ENCODE measurements around the gene STK17B. TPM values are rescaled to one million over a fixed set of nuclear protein-coding genes. Genes with fewer than 3 reads are reported as not detected.
A peak's percentile ranks its signal among the peaks of the same experiment; 100 is the strongest.

Gene STK17B
- total and polyA plus RNA-seq, 10 of the 15 experiments (the other 5 are each of a cell fraction or from before 2014, with no cell fraction given), result 21.2 to 108 (median 53.7) TPM

DNA sequence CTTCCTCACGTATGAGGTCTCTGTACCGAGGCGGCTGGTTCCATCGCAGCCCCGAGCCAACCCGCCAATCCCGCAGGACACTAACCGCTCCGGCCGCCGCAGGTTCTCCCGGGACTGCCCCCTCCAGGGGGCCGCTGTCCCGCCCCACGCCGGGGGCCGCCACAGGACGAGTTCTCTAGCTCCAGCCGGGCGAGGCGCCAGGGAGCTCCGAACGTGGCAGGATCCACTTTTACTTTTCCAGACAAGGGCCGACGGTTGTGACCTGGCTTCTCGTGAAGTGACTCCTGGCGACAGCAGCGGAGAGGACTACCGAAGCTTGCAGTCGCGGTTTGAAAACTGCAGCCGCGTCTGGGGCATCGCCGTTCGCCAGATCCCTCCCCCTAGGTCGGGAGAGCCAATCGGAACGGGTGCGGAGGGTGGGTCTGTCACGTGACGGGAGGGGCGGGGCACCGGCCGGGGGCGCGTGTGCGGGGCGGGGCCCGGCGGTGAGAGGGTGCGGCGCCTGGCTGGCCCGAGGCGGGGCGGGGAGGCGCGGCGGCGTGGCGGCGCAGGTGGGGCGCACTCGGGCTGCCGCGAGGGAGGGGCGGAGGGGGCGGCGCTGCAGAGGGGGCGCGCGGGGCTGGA lies at the start of gene STK17B (continued):
- TF ChIP-seq, protein P1, sequence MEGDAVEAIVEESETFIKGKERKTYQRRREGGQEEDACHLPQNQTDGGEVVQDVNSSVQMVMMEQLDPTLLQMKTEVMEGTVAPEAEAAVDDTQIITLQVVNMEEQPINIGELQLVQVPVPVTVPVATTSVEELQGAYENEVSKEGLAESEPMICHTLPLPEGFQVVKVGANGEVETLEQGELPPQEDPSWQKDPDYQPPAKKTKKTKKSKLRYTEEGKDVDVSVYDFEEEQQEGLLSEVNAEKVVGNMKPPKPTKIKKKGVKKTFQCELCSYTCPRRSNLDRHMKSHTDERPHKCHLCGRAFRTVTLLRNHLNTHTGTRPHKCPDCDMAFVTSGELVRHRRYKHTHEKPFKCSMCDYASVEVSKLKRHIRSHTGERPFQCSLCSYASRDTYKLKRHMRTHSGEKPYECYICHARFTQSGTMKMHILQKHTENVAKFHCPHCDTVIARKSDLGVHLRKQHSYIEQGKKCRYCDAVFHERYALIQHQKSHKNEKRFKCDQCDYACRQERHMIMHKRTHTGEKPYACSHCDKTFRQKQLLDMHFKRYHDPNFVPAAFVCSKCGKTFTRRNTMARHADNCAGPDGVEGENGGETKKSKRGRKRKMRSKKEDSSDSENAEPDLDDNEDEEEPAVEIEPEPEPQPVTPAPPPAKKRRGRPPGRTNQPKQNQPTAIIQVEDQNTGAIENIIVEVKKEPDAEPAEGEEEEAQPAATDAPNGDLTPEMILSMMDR (IDR thresholded peaks at IDR 0.05 in 2 of 3, conservative IDR thresholded peaks at IDR 0.05 in 1 of 3; ENCODE audit: control insufficient read depth in 2 of 3, extremely low read depth in 1 of 3, insufficient read depth in 1 of 3, low read depth in 3 of 3, low read length in 3 of 3), result no peak
- TF ChIP-seq, protein P2, sequence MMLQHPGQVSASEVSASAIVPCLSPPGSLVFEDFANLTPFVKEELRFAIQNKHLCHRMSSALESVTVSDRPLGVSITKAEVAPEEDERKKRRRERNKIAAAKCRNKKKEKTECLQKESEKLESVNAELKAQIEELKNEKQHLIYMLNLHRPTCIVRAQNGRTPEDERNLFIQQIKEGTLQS (IDR thresholded peaks at IDR 0.05; ENCODE audit: borderline replicate concordance, extremely low read depth, low read depth, low read length), result peak; percentile 66; the same call in 1 of the 2 replicates
- TF ChIP-seq, protein P3, sequence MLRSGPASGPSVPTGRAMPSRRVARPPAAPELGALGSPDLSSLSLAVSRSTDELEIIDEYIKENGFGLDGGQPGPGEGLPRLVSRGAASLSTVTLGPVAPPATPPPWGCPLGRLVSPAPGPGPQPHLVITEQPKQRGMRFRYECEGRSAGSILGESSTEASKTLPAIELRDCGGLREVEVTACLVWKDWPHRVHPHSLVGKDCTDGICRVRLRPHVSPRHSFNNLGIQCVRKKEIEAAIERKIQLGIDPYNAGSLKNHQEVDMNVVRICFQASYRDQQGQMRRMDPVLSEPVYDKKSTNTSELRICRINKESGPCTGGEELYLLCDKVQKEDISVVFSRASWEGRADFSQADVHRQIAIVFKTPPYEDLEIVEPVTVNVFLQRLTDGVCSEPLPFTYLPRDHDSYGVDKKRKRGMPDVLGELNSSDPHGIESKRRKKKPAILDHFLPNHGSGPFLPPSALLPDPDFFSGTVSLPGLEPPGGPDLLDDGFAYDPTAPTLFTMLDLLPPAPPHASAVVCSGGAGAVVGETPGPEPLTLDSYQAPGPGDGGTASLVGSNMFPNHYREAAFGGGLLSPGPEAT (IDR thresholded peaks at IDR 0.05; ENCODE audit: low read depth), result peak; percentile 52; the same call in 1 of the 2 replicates
- peak; percentile 98 for TF ChIP-seq PML (IDR thresholded peaks at IDR 0.05; ENCODE audit: low read length)
- no peak for TF ChIP-seq ZZZ3 (IDR thresholded peaks at IDR 0.05; ENCODE audit: control insufficient read depth, insufficient read length, low read depth)
- peak; percentile 88 for TF ChIP-seq RUNX3 (IDR thresholded peaks at IDR 0.05; ENCODE audit: low read length)

DNA sequence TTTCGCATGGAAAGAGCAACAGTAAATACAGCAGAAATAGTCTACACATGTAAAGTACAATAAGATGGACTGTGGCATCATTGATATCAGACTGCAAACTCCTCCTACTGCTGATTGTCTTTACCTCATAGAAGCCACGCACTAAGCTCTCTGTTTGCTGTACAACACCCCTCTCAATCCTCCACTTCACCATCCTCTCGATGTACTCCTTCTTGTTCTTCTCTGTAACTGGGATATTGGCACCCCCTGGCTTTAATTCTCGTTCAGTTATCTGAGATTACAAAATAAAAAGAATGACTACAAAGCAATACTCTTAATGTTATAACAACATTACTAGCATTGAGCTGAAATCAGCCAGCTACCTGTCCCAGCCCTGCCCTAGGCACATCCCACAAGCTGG lies 49.3 kb upstream of the STK17B start:
- FAIRE-seq (no peak), ATAC-seq (no peak), DNase-seq (ENCODE audit: low read depth, low spot score) (no peak)
- ChIA-PET CTCF (interaction anchor here (0.5 to 4.6 kb wide), 9 partner anchors 9 to 144 kb away, joined by 3 to 37 read pairs (median 4); no protein-coding TSS in a partner anchor), POLR2A (interaction anchor here (0.5 to 3.2 kb wide), 3 partner anchors 12 to 42 kb away, joined by 3 to 16 read pairs (median 3); no protein-coding TSS in a partner anchor), SMC1A (ENCODE audit: uncharacterized antibody, unreplicated experiment) (interaction anchor here (0.6 to 6.1 kb wide), 14 partner anchors 10 to 233 kb away, joined by 3 to 95 read pairs (median 5); no protein-coding TSS in a partner anchor), RAD21 (ENCODE audit: unreplicated experiment) (interaction anchor here (1.0 to 3.0 kb wide), 7 partner anchors 8 to 144 kb away, joined by 3 to 13 read pairs (median 7); no protein-coding TSS in a partner anchor)
- no TSS peak for BruUV-seq (replicated peaks)
- Histone ChIP-seq H4K20me1 (ENCODE audit: control insufficient read depth, insufficient read depth) (no peaks in the 10 kb centered on the region), H3K36me3 (ENCODE audit: control insufficient read depth in 2 of 2, insufficient read depth in 2 of 2, low read length in 1 of 2) (peaks cover 0 to 16% of the 10 kb centered on the region in 2 experiments; a peak in 2 of 4 replicates), H2AFZ (ENCODE audit: control insufficient read depth, low read depth, low read length) (no peak overlapping the region), H3K4me3 (no peak overlapping the region), H3K27ac (ENCODE audit: control insufficient read depth, insufficient read depth) (no peak overlapping the region), H3K4me2 (ENCODE audit: control insufficient read depth, insufficient read depth) (no peak overlapping the region), H3K79me2 (ENCODE audit: control insufficient read depth, insufficient read depth, low read length) (no peaks in the 10 kb centered on the region), H3K9me3 (replicated peaks; ENCODE audit: control insufficient read depth, insufficient read depth, low read length) (no peaks in the 10 kb centered on the region; the same call in 1 of the 3 replicates), H3K4me1 (ENCODE audit: control insufficient read depth, insufficient read depth, low read length) (no peaks in the 10 kb centered on the region), H3K27me3 (replicated peaks in 1 of 2; ENCODE audit: control insufficient read depth in 2 of 2, insufficient read depth in 2 of 2, low read length in 1 of 2) (no peaks in the 10 kb centered on the region), H3K9ac (ENCODE audit: control insufficient read depth, insufficient read depth, low read length) (no peak overlapping the region)
- in situ Hi-C loops (cut with MboI), result no loop called here
- WGBS (ENCODE audit: insufficient coverage, insufficient replicate concordance, low lambda C conversion rate, missing lambda C conversion rate), result 80% methylated on average over 4 of the region's 4 CpGs
- intact Hi-C loops (cut with micrococcal nuclease; ENCODE audit: unreplicated experiment), result no loop called here
- TF ChIP-seq PAX8 (IDR thresholded peaks at IDR 0.05) (no peak), TBL1XR1 (IDR thresholded peaks at IDR 0.05; ENCODE audit: low read depth, low read length) (no peak), ZNF384 (IDR thresholded peaks at IDR 0.05; ENCODE audit: borderline replicate concordance, low read depth, low read length) (no peak), SRF (IDR thresholded peaks at IDR 0.05; ENCODE audit: low read depth in 2 of 2, low read length in 2 of 2) (no peak), DPF2 (IDR thresholded peaks at IDR 0.05) (no peak)
- TF ChIP-seq, protein P4, sequence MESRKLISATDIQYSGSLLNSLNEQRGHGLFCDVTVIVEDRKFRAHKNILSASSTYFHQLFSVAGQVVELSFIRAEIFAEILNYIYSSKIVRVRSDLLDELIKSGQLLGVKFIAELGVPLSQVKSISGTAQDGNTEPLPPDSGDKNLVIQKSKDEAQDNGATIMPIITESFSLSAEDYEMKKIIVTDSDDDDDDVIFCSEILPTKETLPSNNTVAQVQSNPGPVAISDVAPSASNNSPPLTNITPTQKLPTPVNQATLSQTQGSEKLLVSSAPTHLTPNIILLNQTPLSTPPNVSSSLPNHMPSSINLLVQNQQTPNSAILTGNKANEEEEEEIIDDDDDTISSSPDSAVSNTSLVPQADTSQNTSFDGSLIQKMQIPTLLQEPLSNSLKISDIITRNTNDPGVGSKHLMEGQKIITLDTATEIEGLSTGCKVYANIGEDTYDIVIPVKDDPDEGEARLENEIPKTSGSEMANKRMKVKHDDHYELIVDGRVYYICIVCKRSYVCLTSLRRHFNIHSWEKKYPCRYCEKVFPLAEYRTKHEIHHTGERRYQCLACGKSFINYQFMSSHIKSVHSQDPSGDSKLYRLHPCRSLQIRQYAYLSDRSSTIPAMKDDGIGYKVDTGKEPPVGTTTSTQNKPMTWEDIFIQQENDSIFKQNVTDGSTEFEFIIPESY (IDR thresholded peaks at IDR 0.05), result no peak
- TF ChIP-seq, protein P5, sequence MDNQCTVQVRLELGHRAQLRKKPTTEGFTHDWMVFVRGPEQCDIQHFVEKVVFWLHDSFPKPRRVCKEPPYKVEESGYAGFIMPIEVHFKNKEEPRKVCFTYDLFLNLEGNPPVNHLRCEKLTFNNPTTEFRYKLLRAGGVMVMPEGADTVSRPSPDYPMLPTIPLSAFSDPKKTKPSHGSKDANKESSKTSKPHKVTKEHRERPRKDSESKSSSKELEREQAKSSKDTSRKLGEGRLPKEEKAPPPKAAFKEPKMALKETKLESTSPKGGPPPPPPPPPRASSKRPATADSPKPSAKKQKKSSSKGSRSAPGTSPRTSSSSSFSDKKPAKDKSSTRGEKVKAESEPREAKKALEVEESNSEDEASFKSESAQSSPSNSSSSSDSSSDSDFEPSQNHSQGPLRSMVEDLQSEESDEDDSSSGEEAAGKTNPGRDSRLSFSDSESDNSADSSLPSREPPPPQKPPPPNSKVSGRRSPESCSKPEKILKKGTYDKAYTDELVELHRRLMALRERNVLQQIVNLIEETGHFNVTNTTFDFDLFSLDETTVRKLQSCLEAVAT (IDR thresholded peaks at IDR 0.05), result no peak

Measured in GM12878 (cell line).